IPS-18c (cell line): Measurements from ENCODE around the gene SLC31A1.
"Not testable (repeated sequence)": the region's sequence is repeated elsewhere in the genome, so short reads cannot be mapped to it uniquely, and the experiment has no call there.

ENCODE experiments used
- H3K4me3 ChIP-seq: 2 replicates; pipeline ENCODE4 v1.7.0; 2013; ENCODE audit warnings: low read depth, mild to moderate bottlenecking, low read length, moderate library complexity; ENCODE audit not compliant: insufficient read depth
- H3K9me3 ChIP-seq: one replicate; pipeline ENCODE4 v1.6.1; 2013; ENCODE audit warnings: mild to moderate bottlenecking, low read length, moderate library complexity; ENCODE audit not compliant: control insufficient read depth, insufficient read depth

Gene SLC31A1

GRCh38 chr9:113281356-113281755 lies 60.0 kb downstream of the SLC31A1 start:
- Histone ChIP-seq H3K9me3 (no peaks in the 10 kb centered on the region), H3K4me3 (no peak overlapping the region)

GRCh38 chr9:113289091-113289490 lies 67.7 kb downstream of the SLC31A1 start:
- Histone ChIP-seq H3K9me3 (no peaks in the 10 kb centered on the region), H3K4me3 (no peak overlapping the region)

GRCh38 chr9:113290052-113290607 lies 68.8 kb downstream of the SLC31A1 start:
- Histone ChIP-seq H3K9me3 (no peaks in the 10 kb centered on the region), H3K4me3 (no peak overlapping the region)

- Histone ChIP-seq H3K4me3 (no peak overlapping the region), H3K9me3 (no peaks in the 10 kb centered on the region)
Observed at GRCh38 chr9:113293285-113293878, 72.0 kb downstream of the SLC31A1 start.

- not testable (repeated sequence) for H3K4me3 ChIP-seq, H3K9me3 ChIP-seq
Observed at GRCh38 chr9:113296247-113296646, 74.9 kb downstream of the SLC31A1 start.

GRCh38 chr9:113296796-113297558 lies 75.6 kb downstream of the SLC31A1 start:
- H3K9me3 ChIP-seq, result no peaks in the 10 kb centered on the region
- no peak overlapping the region for H3K4me3 ChIP-seq

- H3K9me3 ChIP-seq, result no peaks in the 10 kb centered on the region
- no peak overlapping the region for H3K4me3 ChIP-seq
Observed at GRCh38 chr9:113298311-113298710, 77.0 kb downstream of the SLC31A1 start.

GRCh38 chr9:113298924-113299770 lies 77.8 kb downstream of the SLC31A1 start:
- no peaks in the 10 kb centered on the region for H3K9me3 ChIP-seq
- H3K4me3 ChIP-seq, result no peak overlapping the region

- Histone ChIP-seq H3K4me3 (no peak overlapping the region), H3K9me3 (no peaks in the 10 kb centered on the region)
Observed at GRCh38 chr9:113299800-113300292, 78.5 kb downstream of the SLC31A1 start.

- H3K4me3 ChIP-seq, result no peak overlapping the region
- H3K9me3 ChIP-seq, result no peaks in the 10 kb centered on the region
Observed at GRCh38 chr9:113301548-113301947, 80.2 kb downstream of the SLC31A1 start.

GRCh38 chr9:113302792-113303418 lies 81.6 kb downstream of the SLC31A1 start, which contains the start of gene RNF183:
TSS of gene RNF183 (minus strand) at chr9:113303376. CDS start at chr9:113298184, 5,192 bp downstream.
- Histone ChIP-seq H3K9me3 (no peaks in the 10 kb centered on the region), H3K4me3 (no peak within 1 kb of the TSS)

- Histone ChIP-seq H3K9me3 (no peaks in the 10 kb centered on the region), H3K4me3 (no peak overlapping the region)
Observed at GRCh38 chr9:113306566-113306965, 85.2 kb downstream of the SLC31A1 start.

- Histone ChIP-seq H3K4me3 (no peak overlapping the region), H3K9me3 (no peaks in the 10 kb centered on the region)
Observed at GRCh38 chr9:113307396-113307975, 86.1 kb downstream of the SLC31A1 start.

GRCh38 chr9:113309204-113309813 lies 88.0 kb downstream of the SLC31A1 start:
- Histone ChIP-seq H3K4me3 (no peak overlapping the region), H3K9me3 (no peaks in the 10 kb centered on the region)

- Histone ChIP-seq H3K4me3 (no peak overlapping the region), H3K9me3 (no peaks in the 10 kb centered on the region)
Observed at GRCh38 chr9:113310538-113310937, 89.2 kb downstream of the SLC31A1 start.

GRCh38 chr9:113311961-113312360 lies 90.6 kb downstream of the SLC31A1 start:
- Histone ChIP-seq H3K9me3 (no peaks in the 10 kb centered on the region), H3K4me3 (no peak overlapping the region)
